ENCODE data around the gene TMEM132D.

TMEM132D gene

GRCh38 chr12:129372876-129373275 is 530.9 kb downstream of the TMEM132D start:
- H3K27ac Mint-ChIP-seq: no peak overlapping the region
- H3K36me3 Mint-ChIP-seq: no peaks in the 10 kb centered on the region
- ATAC-seq: no peak
- no peak overlapping the region for H3K4me3 Mint-ChIP-seq
- peaks cover 10% of the 10 kb centered on the region for H3K9me3 Mint-ChIP-seq
- H3K27me3 Mint-ChIP-seq: no peaks in the 10 kb centered on the region
- no peaks in the 10 kb centered on the region for H3K4me1 Mint-ChIP-seq

- no peak overlapping the region for H3K4me3 Mint-ChIP-seq
- no peaks in the 10 kb centered on the region for H3K36me3 Mint-ChIP-seq
- peaks cover 10% of the 10 kb centered on the region for H3K9me3 Mint-ChIP-seq
- no peaks in the 10 kb centered on the region for H3K27me3 Mint-ChIP-seq
- ATAC-seq: no peak
- no peaks in the 10 kb centered on the region for H3K4me1 Mint-ChIP-seq
- no peak overlapping the region for H3K27ac Mint-ChIP-seq
These were observed 531.5 kb downstream of the TMEM132D start for GRCh38 chr12:129372348-129372747.

DNA sequence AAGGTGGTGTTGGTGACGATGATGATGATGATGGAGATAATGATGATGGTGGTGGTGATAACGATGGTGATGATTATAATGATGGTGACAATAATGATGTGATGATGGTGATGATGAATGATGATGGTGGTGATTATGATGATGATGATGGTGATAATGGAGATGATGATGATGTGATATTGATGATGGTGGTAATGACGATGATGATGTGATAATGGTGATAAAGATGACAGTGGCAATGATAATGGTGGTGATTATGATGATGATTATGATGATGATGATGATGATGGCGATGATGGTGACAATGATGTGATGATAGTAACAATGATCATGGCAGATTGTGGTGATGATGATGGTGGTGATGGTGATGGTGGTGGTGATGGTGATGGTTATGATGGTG is 532.6 kb downstream of the TMEM132D start:
- H3K36me3 Mint-ChIP-seq: no peaks in the 10 kb centered on the region
- ATAC-seq: no peak
- H3K27me3 Mint-ChIP-seq: no peaks in the 10 kb centered on the region
- peaks cover 3% of the 10 kb centered on the region for H3K9me3 Mint-ChIP-seq
- H3K4me1 Mint-ChIP-seq: no peaks in the 10 kb centered on the region
- no peak overlapping the region for H3K4me3 Mint-ChIP-seq
- H3K27ac Mint-ChIP-seq: no peak overlapping the region

GRCh38 chr12:129366656-129367055 is 537.2 kb downstream of the TMEM132D start:
- Mint-ChIP-seq H3K27ac (no peak overlapping the region), H3K36me3 (no peaks in the 10 kb centered on the region), H3K4me1 (no peaks in the 10 kb centered on the region), H3K9me3 (no peaks in the 10 kb centered on the region), H3K4me3 (no peak overlapping the region), H3K27me3 (no peaks in the 10 kb centered on the region)
- ATAC-seq: no peak

- no peaks in the 10 kb centered on the region for H3K36me3 Mint-ChIP-seq
- ATAC-seq: no peak
These were observed 540.8 kb downstream of the TMEM132D start for GRCh38 chr12:129363041-129363440.

DNA sequence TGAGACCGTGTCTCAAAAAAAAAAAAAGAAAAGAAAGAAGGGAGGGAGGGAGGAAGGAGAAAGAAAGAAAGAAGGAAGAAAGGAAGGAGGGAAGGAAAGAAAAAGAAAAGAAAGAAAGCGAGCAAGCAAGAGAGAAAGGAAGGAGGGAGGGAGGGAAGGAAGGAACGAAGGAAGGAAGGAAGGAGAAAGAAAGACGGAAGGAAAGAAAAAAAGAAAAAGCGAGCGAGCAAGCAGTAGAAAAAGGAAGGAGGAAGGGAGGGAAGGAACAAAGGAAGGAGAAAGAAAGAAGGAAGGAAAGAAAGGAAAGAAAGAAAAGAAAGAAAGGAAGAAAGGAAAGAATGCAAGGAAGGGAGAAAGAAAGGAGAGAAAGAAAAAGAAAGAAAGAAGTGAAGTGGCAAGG is 546.6 kb downstream of the TMEM132D start:
- H3K27me3 Mint-ChIP-seq: no peaks in the 10 kb centered on the region
- ATAC-seq: no peak
- peaks cover 6% of the 10 kb centered on the region for H3K9me3 Mint-ChIP-seq
- no peaks in the 10 kb centered on the region for H3K4me1 Mint-ChIP-seq
- no peak overlapping the region for H3K4me3 Mint-ChIP-seq
- H3K36me3 Mint-ChIP-seq: no peaks in the 10 kb centered on the region
- H3K27ac Mint-ChIP-seq: no peak overlapping the region

More at GRCh38 chr12:129363041-129363440, 540.8 kb downstream of the TMEM132D start:
- Mint-ChIP-seq H3K27me3 (no peaks in the 10 kb centered on the region), H3K4me1 (no peaks in the 10 kb centered on the region), H3K4me3 (no peak overlapping the region), H3K27ac (no peak overlapping the region), H3K9me3 (no peaks in the 10 kb centered on the region)

- ATAC-seq: no peak
- no peak overlapping the region for H3K27ac Mint-ChIP-seq
- H3K4me1 Mint-ChIP-seq: no peaks in the 10 kb centered on the region
- no peak overlapping the region for H3K4me3 Mint-ChIP-seq
- H3K36me3 Mint-ChIP-seq: no peaks in the 10 kb centered on the region
- no peaks in the 10 kb centered on the region for H3K9me3 Mint-ChIP-seq
- no peaks in the 10 kb centered on the region for H3K27me3 Mint-ChIP-seq
These were observed 552.3 kb downstream of the TMEM132D start for GRCh38 chr12:129351481-129351880.

DNA sequence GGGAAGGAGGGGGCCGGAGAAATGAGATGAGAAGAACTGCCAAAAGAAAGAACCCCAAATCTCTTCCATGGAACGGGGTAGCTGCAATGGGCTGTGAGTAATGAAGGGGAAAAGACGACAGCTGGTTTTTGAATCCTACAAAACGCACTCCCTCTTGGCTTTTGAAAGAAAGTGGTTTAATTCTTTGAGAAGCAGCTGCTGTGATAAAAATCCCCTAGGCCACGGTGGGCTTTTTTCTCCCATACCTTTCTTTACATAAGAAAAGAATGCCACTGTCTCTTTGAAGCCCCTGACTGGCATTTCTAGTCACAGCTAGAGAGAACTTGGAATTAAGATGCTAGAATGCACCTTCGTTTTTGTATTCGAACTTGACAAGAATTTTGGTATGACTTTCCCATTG is 564.5 kb downstream of the TMEM132D start:
- Mint-ChIP-seq H3K4me3 (no peak overlapping the region), H3K36me3 (no peaks in the 10 kb centered on the region), H3K4me1 (no peaks in the 10 kb centered on the region), H3K27ac (no peak overlapping the region), H3K9me3 (peaks cover 2% of the 10 kb centered on the region), H3K27me3 (no peaks in the 10 kb centered on the region)
- no peak for ATAC-seq

- no peaks in the 10 kb centered on the region for H3K27me3 Mint-ChIP-seq
- no peaks in the 10 kb centered on the region for H3K4me1 Mint-ChIP-seq
- no peaks in the 10 kb centered on the region for H3K9me3 Mint-ChIP-seq
- H3K27ac Mint-ChIP-seq: no peak overlapping the region
- H3K36me3 Mint-ChIP-seq: no peaks in the 10 kb centered on the region
- H3K4me3 Mint-ChIP-seq: no peak overlapping the region
- ATAC-seq: no peak
These were observed 566.4 kb downstream of the TMEM132D start for GRCh38 chr12:129337413-129337812.

DNA sequence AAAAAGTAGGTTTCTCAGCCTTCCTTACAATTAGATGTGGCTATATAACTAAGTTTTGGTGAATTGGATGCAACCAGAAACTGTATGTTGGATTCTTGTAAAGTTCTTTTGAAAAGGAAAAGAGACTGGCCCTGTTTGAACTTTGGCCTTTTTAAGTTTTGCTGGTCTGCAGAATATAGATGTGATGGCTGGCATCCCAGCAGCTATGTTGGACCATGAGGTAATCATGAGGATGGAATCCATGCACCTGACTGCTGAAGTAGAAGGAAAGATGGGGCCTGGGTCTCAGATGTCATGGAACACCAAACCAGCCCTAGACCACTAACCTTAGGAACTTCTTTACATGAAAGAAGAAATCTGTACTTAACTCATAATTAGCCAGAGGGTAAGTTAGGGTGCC is 568.1 kb downstream of the TMEM132D start:
- no peaks in the 10 kb centered on the region for H3K4me1 Mint-ChIP-seq
- no peak overlapping the region for H3K27ac Mint-ChIP-seq
- no peak for ATAC-seq
- no peaks in the 10 kb centered on the region for H3K27me3 Mint-ChIP-seq
- no peak overlapping the region for H3K4me3 Mint-ChIP-seq
- H3K36me3 Mint-ChIP-seq: no peaks in the 10 kb centered on the region
- no peaks in the 10 kb centered on the region for H3K9me3 Mint-ChIP-seq

- H3K36me3 Mint-ChIP-seq: no peaks in the 10 kb centered on the region
- H3K27ac Mint-ChIP-seq: no peak overlapping the region
- no peaks in the 10 kb centered on the region for H3K27me3 Mint-ChIP-seq
- H3K4me1 Mint-ChIP-seq: no peaks in the 10 kb centered on the region
- no peak for ATAC-seq
- H3K4me3 Mint-ChIP-seq: no peak overlapping the region
- H3K9me3 Mint-ChIP-seq: no peaks in the 10 kb centered on the region
These were observed 571.5 kb downstream of the TMEM132D start for GRCh38 chr12:129332286-129332685.

DNA sequence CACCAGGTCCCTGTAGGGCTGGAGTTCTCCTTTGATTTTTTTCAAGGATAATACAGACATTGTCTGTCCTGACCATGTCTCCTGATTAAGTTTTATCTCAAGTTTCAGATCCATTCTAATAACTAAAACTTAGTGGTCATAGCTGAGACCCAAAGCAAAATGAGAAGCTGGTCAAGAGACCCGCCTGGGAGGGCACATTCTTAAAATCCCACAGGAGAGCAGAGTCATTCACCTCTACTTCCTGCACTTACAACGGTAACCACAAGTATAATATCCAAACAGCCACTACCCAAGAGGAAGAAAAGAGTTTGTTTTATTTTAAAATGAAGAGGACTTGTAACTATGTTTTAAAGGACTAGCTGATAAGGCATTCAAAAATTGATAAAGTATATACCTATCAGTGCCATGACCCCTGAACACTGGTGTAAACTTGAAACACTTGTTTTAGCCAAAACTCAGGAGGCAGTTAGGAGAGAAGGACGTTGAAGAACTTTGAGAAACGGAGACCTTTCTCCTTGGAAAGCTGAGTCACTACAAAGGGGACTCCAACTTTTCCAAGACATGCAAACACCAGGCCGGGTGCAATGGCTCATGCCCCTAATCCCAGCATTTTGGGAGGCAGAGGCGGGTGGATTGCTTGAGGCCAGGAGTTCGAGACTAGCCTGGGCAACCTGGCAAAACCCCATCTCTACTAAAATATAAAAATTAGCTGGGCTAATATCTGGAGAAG is 572.3 kb downstream of the TMEM132D start:
- Mint-ChIP-seq H3K36me3 (no peaks in the 10 kb centered on the region), H3K27ac (no peak overlapping the region), H3K4me1 (no peaks in the 10 kb centered on the region), H3K4me3 (no peak overlapping the region), H3K9me3 (no peaks in the 10 kb centered on the region), H3K27me3 (no peaks in the 10 kb centered on the region)
- no peak for ATAC-seq

- no peaks in the 10 kb centered on the region for H3K36me3 Mint-ChIP-seq
- H3K4me1 Mint-ChIP-seq: no peaks in the 10 kb centered on the region
- H3K4me3 Mint-ChIP-seq: no peak overlapping the region
- H3K27ac Mint-ChIP-seq: no peak overlapping the region
- H3K9me3 Mint-ChIP-seq: no peaks in the 10 kb centered on the region
- no peak for ATAC-seq
- H3K27me3 Mint-ChIP-seq: no peaks in the 10 kb centered on the region
These were observed 575.6 kb downstream of the TMEM132D start for GRCh38 chr12:129328235-129328634.

GRCh38 chr12:129325566-129325965 is 578.3 kb downstream of the TMEM132D start:
- H3K27ac Mint-ChIP-seq: no peak overlapping the region
- no peaks in the 10 kb centered on the region for H3K9me3 Mint-ChIP-seq
- no peaks in the 10 kb centered on the region for H3K27me3 Mint-ChIP-seq
- H3K4me1 Mint-ChIP-seq: no peaks in the 10 kb centered on the region
- H3K36me3 Mint-ChIP-seq: no peaks in the 10 kb centered on the region
- ATAC-seq: peak; percentile 69
- H3K4me3 Mint-ChIP-seq: no peak overlapping the region

- no peak overlapping the region for H3K4me3 Mint-ChIP-seq
- ATAC-seq: no peak
- H3K9me3 Mint-ChIP-seq: peaks cover 12% of the 10 kb centered on the region
- no peaks in the 10 kb centered on the region for H3K4me1 Mint-ChIP-seq
- H3K27ac Mint-ChIP-seq: no peak overlapping the region
- no peaks in the 10 kb centered on the region for H3K36me3 Mint-ChIP-seq
- no peaks in the 10 kb centered on the region for H3K27me3 Mint-ChIP-seq
These were observed 591.8 kb downstream of the TMEM132D start for GRCh38 chr12:129312048-129312447.

DNA sequence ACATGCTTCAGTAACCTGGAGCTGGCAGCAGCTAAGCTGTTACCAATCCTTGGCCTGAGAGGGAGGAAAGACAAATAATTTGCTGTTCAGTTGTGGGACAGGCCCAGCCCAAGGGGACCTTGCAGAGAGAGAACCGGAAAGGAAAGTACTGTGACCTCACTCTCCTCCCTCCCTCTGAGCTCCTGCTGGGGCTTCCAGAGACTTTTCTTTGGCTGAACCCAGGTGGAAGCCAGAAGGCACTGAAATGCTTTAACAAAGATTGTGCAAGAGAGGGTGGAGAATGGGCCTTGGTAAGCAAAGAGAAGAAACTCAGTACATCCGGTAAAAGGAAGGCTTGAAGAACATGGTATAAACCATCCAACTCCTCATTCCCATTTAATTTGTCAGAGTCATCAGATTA is 593.5 kb downstream of the TMEM132D start:
- Mint-ChIP-seq H3K4me1 (no peaks in the 10 kb centered on the region), H3K9me3 (peaks cover 8% of the 10 kb centered on the region), H3K4me3 (no peak overlapping the region), H3K36me3 (no peaks in the 10 kb centered on the region), H3K27ac (no peak overlapping the region), H3K27me3 (no peaks in the 10 kb centered on the region)
- ATAC-seq: no peak
